HEK293T (cell line): Measurements from ENCODE around the gene APOL4.

Experiments used
- ELF4 ChIP-seq: fragments of 450-650 bp; IDR thresholded peaks from 2 replicates; pipeline ENCODE4 v1.6.1; 2017; ENCODE audit warnings: antibody characterized with exemption
- FOXM1 ChIP-seq: fragments of 450-650 bp; IDR thresholded peaks from 2 replicates; pipeline ENCODE4 v1.6.1; 2017; ENCODE audit warnings: mild to moderate bottlenecking, borderline replicate concordance
- L3MBTL2 ChIP-seq: fragments of 450-650 bp; conservative IDR thresholded peaks from 2 replicates; pipeline ENCODE4 v1.6.1; 2016; ENCODE audit warnings: mild to moderate bottlenecking
- TARDBP ChIP-seq: fragments of 450-650 bp; IDR thresholded peaks from 2 replicates; pipeline ENCODE4 v1.6.1; 2016

GRCh38 chr22:36156515-36157419 is 44.8 kb downstream of the APOL4 start:
- TF ChIP-seq L3MBTL2 = no peak
- TF ChIP-seq TARDBP = no peak
- TF ChIP-seq FOXM1 = no peak
- TF ChIP-seq ELF4 = no peak
